Mesenchymal stem cell (in vitro differentiated cells and primary cell): Measurements from ENCODE around the gene GTF2I.
"Not testable (repeated sequence)": the region's sequence is repeated elsewhere in the genome, so short reads cannot be mapped to it uniquely, and the experiment has no call there.

Source experiments
- DNase-seq: peaks from one replicate; pipeline ENCODE4 v3.0.0-alpha.2; 2013
- H2AFZ ChIP-seq: one replicate; pipeline ENCODE4 v1.6.1; 2013; ENCODE audit warnings: low read depth, mild to moderate bottlenecking, control low read depth, inconsistent platforms, low read length, moderate library complexity
- H2AK5ac ChIP-seq: 2 replicates; pipeline ENCODE4 v1.6.1; 2013; ENCODE audit warnings: low read length, moderate library complexity, mild to moderate bottlenecking, inconsistent platforms; ENCODE audit not compliant: severe bottlenecking
- H2BK120ac ChIP-seq: one replicate; pipeline ENCODE4 v1.6.1; 2013; ENCODE audit warnings: low read depth, mild to moderate bottlenecking, inconsistent platforms, low read length, moderate library complexity
- H2BK12ac ChIP-seq, 2 experiments: one replicate each; pipeline ENCODE4 v1.6.1; 2013; ENCODE audit warnings: inconsistent platforms in 2 of 2, low read length in 2 of 2, mild to moderate bottlenecking in 2 of 2, moderate library complexity in 2 of 2, control low read depth in 1 of 2
- H2BK15ac ChIP-seq: one replicate; pipeline ENCODE4 v1.6.1; 2013; ENCODE audit warnings: mild to moderate bottlenecking, low read depth, inconsistent platforms; ENCODE audit not compliant: poor library complexity, severe bottlenecking
- H2BK5ac ChIP-seq: 2 replicates; pipeline ENCODE4 v1.6.1; 2013; ENCODE audit warnings: low read depth, mild to moderate bottlenecking, low read length, control low read depth, inconsistent platforms; ENCODE audit not compliant: poor library complexity, severe bottlenecking
- H3K14ac ChIP-seq, 2 experiments: one replicate each; pipeline ENCODE4 v1.6.1; 2013; ENCODE audit warnings: inconsistent platforms in 2 of 2, low read length in 2 of 2, control low read depth in 1 of 2, mild to moderate bottlenecking in 1 of 2, moderate library complexity in 1 of 2
- H3K18ac ChIP-seq, 2 experiments: one replicate each; pipeline ENCODE4 v1.6.1; 2013; ENCODE audit warnings: inconsistent platforms in 2 of 2, low read length in 2 of 2, control low read depth in 1 of 2, low read depth in 1 of 2, mild to moderate bottlenecking in 1 of 2
- H3K23ac ChIP-seq, 2 experiments: one replicate each; pipeline ENCODE4 v1.6.1; 2013; ENCODE audit warnings: inconsistent platforms in 2 of 2, low read length in 2 of 2, mild to moderate bottlenecking in 2 of 2, moderate library complexity in 2 of 2, control low read depth in 1 of 2
- H3K27ac ChIP-seq: 2 replicates; pipeline ENCODE4 v1.5.1; 2013; ENCODE audit warnings: mild to moderate bottlenecking, moderate library complexity, low read length, control low read depth, inconsistent platforms; ENCODE audit not compliant: poor library complexity, severe bottlenecking
- H3K27me3 ChIP-seq, 2 experiments: 2 replicates each; pipeline versions ENCODE4 v1.6.1 to v1.7.0; 2013; ENCODE audit warnings: low read length in 2 of 2, mild to moderate bottlenecking in 2 of 2, moderate library complexity in 2 of 2, control low read depth in 1 of 2, inconsistent platforms in 1 of 2; ENCODE audit not compliant: control insufficient read depth in 1 of 2, insufficient read depth in 1 of 2
- H3K36me3 ChIP-seq, 2 experiments: 2 replicates each; pipeline versions ENCODE4 v1.6.1 to v1.7.0; 2013; ENCODE audit warnings: low read length in 2 of 2, control low read depth in 1 of 2, inconsistent platforms in 1 of 2, low read depth in 1 of 2, mild to moderate bottlenecking in 1 of 2; ENCODE audit not compliant: insufficient read depth in 2 of 2, control insufficient read depth in 1 of 2
- H3K4ac ChIP-seq, 2 experiments: one replicate each; pipeline ENCODE4 v1.6.1; 2013; ENCODE audit warnings: inconsistent platforms in 2 of 2, low read length in 2 of 2, mild to moderate bottlenecking in 2 of 2, moderate library complexity in 2 of 2, control low read depth in 1 of 2, low read depth in 1 of 2
- H3K4me1 ChIP-seq: 2 replicates; pipeline ENCODE4 v1.6.1; 2013; ENCODE audit warnings: low read depth, low read length, control low read depth; ENCODE audit not compliant: control insufficient read depth, insufficient read depth
- H3K4me2 ChIP-seq: 2 replicates; pipeline ENCODE4 v1.6.1; 2013; ENCODE audit warnings: low read length, mild to moderate bottlenecking, inconsistent platforms; ENCODE audit not compliant: poor library complexity, severe bottlenecking
- H3K4me3 ChIP-seq, 2 experiments: 2 replicates each; pipeline versions ENCODE4 v1.5.1 to v1.7.0; 2013; ENCODE audit warnings: low read length in 2 of 2, mild to moderate bottlenecking in 2 of 2, control low read depth in 1 of 2, low read depth in 1 of 2; ENCODE audit not compliant: insufficient read depth in 1 of 2
- H3K79me1 ChIP-seq: replicated peaks from 2 replicates; pipeline ENCODE4 v1.6.1; 2013; ENCODE audit warnings: mild to moderate bottlenecking, control low read depth, low read length, inconsistent platforms; ENCODE audit not compliant: poor library complexity, severe bottlenecking
- H3K9ac ChIP-seq: 2 replicates; pipeline ENCODE4 v1.7.0; 2013; ENCODE audit warnings: mild to moderate bottlenecking, low read length, moderate library complexity
- H3K9me3 ChIP-seq: 2 replicates; pipeline ENCODE4 v1.7.0; 2013; ENCODE audit warnings: mild to moderate bottlenecking, low read length; ENCODE audit not compliant: control insufficient read depth
- H4K8ac ChIP-seq: one replicate; pipeline ENCODE4 v1.6.1; 2013; ENCODE audit warnings: inconsistent platforms, mild to moderate bottlenecking, low read length, moderate library complexity
- H4K91ac ChIP-seq: one replicate; pipeline ENCODE4 v1.6.1; 2013; ENCODE audit warnings: mild to moderate bottlenecking, low read length, inconsistent platforms
- WGBS: methylation state at CpG from one replicate; pipeline ENCODE4 v1.1.7; 2013; ENCODE audit warnings: mixed read lengths; 5-methylcytosine and 5-hydroxymethylcytosine counted together

The GTF2I gene

GRCh38 chr7:74773760-74774750 is 116.5 kb downstream of the GTF2I start, which contains the start of gene NCF1:
NCF1 (plus strand) TSS chr7:74774011; CDS start chr7:74774032, 21 bp downstream.
- not testable (repeated sequence) for H2BK120ac ChIP-seq, H2BK5ac ChIP-seq, DNase-seq, H3K9ac ChIP-seq, H2BK12ac ChIP-seq, H3K23ac ChIP-seq, H3K4ac ChIP-seq, H3K79me1 ChIP-seq, H2AFZ ChIP-seq, H4K8ac ChIP-seq, H3K14ac ChIP-seq, H3K36me3 ChIP-seq, H3K27me3 ChIP-seq, H3K4me2 ChIP-seq, H3K27ac ChIP-seq, H2AK5ac ChIP-seq, H3K9me3 ChIP-seq, H2BK15ac ChIP-seq, H3K18ac ChIP-seq, H3K4me1 ChIP-seq, H3K4me3 ChIP-seq, H4K91ac ChIP-seq
- WGBS, result no CpG with 5 or more reads among the region's 21 CpGs

DNA sequence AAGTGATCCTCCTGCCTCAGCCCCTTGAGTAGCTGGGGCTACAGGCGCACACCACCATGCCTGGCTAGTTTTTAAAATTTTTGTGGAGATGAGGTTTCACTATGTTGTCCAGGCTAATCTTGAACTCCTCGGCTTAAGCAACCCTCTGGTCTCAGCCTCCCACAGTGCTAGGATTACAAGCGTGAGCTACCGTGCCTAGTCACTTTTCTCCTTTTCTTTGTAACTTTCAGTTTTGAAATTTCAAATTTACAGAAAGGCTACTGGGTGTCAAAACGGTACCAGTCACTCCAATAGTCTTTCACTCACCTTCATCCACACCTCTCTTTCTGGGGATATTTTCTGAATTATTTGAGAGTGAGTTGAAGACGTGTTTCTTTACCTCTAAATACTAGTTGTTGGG is 117.6 kb downstream of the GTF2I start:
- not testable (repeated sequence) for H3K4me1 ChIP-seq, H3K27me3 ChIP-seq, H2BK12ac ChIP-seq, H3K36me3 ChIP-seq, H3K4ac ChIP-seq, DNase-seq, H2BK5ac ChIP-seq, H3K23ac ChIP-seq, H3K18ac ChIP-seq, H3K9ac ChIP-seq, H3K4me2 ChIP-seq, H3K4me3 ChIP-seq, H3K14ac ChIP-seq, H2AFZ ChIP-seq, H2AK5ac ChIP-seq, H3K79me1 ChIP-seq, H2BK15ac ChIP-seq, H4K8ac ChIP-seq, H2BK120ac ChIP-seq, H3K9me3 ChIP-seq, H4K91ac ChIP-seq, H3K27ac ChIP-seq
- WGBS, result no CpG with 5 or more reads among the region's 6 CpGs

DNA sequence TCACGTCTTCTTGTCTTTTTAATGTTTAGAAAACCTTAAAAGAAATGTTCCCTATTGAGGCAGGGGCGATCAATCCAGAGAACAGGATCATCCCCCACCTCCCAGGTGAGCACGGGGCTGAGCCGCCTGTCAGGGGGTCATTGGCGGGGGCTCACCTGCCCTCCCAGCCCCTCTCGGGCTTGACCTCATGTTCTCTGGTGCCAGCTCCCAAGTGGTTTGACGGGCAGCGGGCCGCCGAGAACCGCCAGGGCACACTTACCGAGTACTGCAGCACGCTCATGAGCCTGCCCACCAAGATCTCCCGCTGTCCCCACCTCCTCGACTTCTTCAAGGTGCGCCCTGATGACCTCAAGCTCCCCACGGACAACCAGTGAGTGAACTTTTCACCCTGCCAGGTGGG is 121.5 kb downstream of the GTF2I start:
- not testable (repeated sequence) for H2BK15ac ChIP-seq, H3K27me3 ChIP-seq, H3K4ac ChIP-seq, H3K9me3 ChIP-seq, H4K91ac ChIP-seq, H4K8ac ChIP-seq, H3K14ac ChIP-seq, H3K36me3 ChIP-seq, H2BK120ac ChIP-seq, H3K4me3 ChIP-seq, H2BK12ac ChIP-seq, H3K9ac ChIP-seq, H3K4me2 ChIP-seq, H3K4me1 ChIP-seq, H2AFZ ChIP-seq, H2BK5ac ChIP-seq, H3K18ac ChIP-seq, H3K23ac ChIP-seq, DNase-seq, H3K27ac ChIP-seq, H2AK5ac ChIP-seq, H3K79me1 ChIP-seq
- no CpG with 5 or more reads among the region's 17 CpGs for WGBS

GRCh38 chr7:74781746-74782145 is 124.2 kb downstream of the GTF2I start:
- not testable (repeated sequence) for H3K4me2 ChIP-seq, H3K18ac ChIP-seq, H4K91ac ChIP-seq, H3K14ac ChIP-seq, H2AK5ac ChIP-seq, H2BK12ac ChIP-seq, H3K4me3 ChIP-seq, H2BK5ac ChIP-seq, H3K36me3 ChIP-seq, H3K4me1 ChIP-seq, DNase-seq, H2BK15ac ChIP-seq, H3K27me3 ChIP-seq, H3K4ac ChIP-seq, H3K79me1 ChIP-seq, H4K8ac ChIP-seq, H2BK120ac ChIP-seq, H3K23ac ChIP-seq, H3K9ac ChIP-seq, H3K27ac ChIP-seq, H3K9me3 ChIP-seq, H2AFZ ChIP-seq
- WGBS, result no CpG with 5 or more reads among the region's 6 CpGs
